Neural cell (in vitro differentiated cells): ENCODE measurements around the gene MAGI2. TPM values are rescaled to one million over a fixed set of nuclear protein-coding genes. Genes with fewer than 3 reads are reported as not detected.

Source experiments
- H2AFZ ChIP-seq: fragments of 200-600, 300-800 bp; sonication (generic), shearing (Covaris generic); 2 replicates; pipeline ENCODE4 v1.6.0; 2014; ENCODE audit warnings: low read depth, mild to moderate bottlenecking, antibody characterized with exemption, low read length, moderate library complexity
- H3F3A ChIP-seq: fragments of 200-600 bp; shearing (Covaris generic); 2 replicates; pipeline ENCODE4 v1.6.1; 2016; ENCODE audit warnings: mild to moderate bottlenecking, moderate library complexity, mixed read lengths, antibody characterized with exemption, low read length; ENCODE audit not compliant: insufficient read depth, poor library complexity, severe bottlenecking
- H3K27ac ChIP-seq: fragments of 200-600, 300-800 bp; sonication (generic), shearing (Covaris generic); 2 replicates; pipeline ENCODE4 v1.5.1; 2014; ENCODE audit warnings: mild to moderate bottlenecking, low read length, moderate library complexity
- H3K27me3 ChIP-seq: fragments of 300-800, 200-600 bp; sonication (generic), shearing (Covaris generic); 2 replicates; pipeline ENCODE4 v1.6.0; 2014; ENCODE audit warnings: mild to moderate bottlenecking, low read depth, low read length, moderate library complexity; ENCODE audit not compliant: insufficient read depth
- H3K36me3 ChIP-seq: fragments of 300-800, 200-600 bp; sonication (generic), shearing (Covaris generic); 2 replicates; pipeline ENCODE4 v1.5.1; 2014; ENCODE audit warnings: mild to moderate bottlenecking, antibody characterized with exemption, low read length, moderate library complexity; ENCODE audit not compliant: insufficient read depth
- H3K4me2 ChIP-seq: fragments of 300-800, 200-600 bp; sonication (generic), shearing (Covaris generic); 2 replicates; pipeline ENCODE4 v1.6.0; 2014; ENCODE audit warnings: mild to moderate bottlenecking, low read length
- H3K4me3 ChIP-seq: fragments of 300-800, 200-600 bp; sonication (generic), shearing (Covaris generic); 2 replicates; pipeline ENCODE4 v1.5.1; 2014; ENCODE audit warnings: mild to moderate bottlenecking, low read length, moderate library complexity
- H3K79me2 ChIP-seq: fragments of 200-600 bp; shearing (Covaris generic); replicated peaks from 2 replicates; pipeline ENCODE4 v1.6.0; 2014; ENCODE audit warnings: mild to moderate bottlenecking, low read length, moderate library complexity; ENCODE audit not compliant: insufficient read depth
- H3K9ac ChIP-seq: fragments of 300-800, 200-600 bp; sonication (generic), shearing (Covaris generic); 2 replicates; pipeline ENCODE4 v1.6.1; 2016; ENCODE audit warnings: mild to moderate bottlenecking, low read length, mixed read lengths
- H3K9me2 ChIP-seq: fragments of 200-600 bp; shearing (Covaris generic); 2 replicates; pipeline ENCODE4 v1.6.1; 2016; ENCODE audit warnings: mild to moderate bottlenecking, low read length, mixed read lengths; ENCODE audit not compliant: insufficient read depth
- H3K9me3 ChIP-seq: fragments of 200-600, 300-800 bp; sonication (generic), shearing (Covaris generic); 2 replicates; pipeline ENCODE4 v1.6.1; 2016; ENCODE audit warnings: mild to moderate bottlenecking, mixed run types, low read length, moderate library complexity, mixed read lengths
- H4K20me1 ChIP-seq: fragments of 200-600 bp; shearing (Covaris generic); 2 replicates; pipeline ENCODE4 v1.6.1; 2016; ENCODE audit warnings: mild to moderate bottlenecking, mixed run types; ENCODE audit not compliant: insufficient read depth
- EP300 ChIP-seq: fragments of 450-650 bp; conservative IDR thresholded peaks from 2 replicates; pipeline ENCODE4 v1.6.1; 2014; ENCODE audit warnings: antibody characterized with exemption, mild to moderate bottlenecking, moderate library complexity; ENCODE audit not compliant: poor library complexity, severe bottlenecking
- EZH2 ChIP-seq: fragments of 200-600, 300-800 bp; shearing (Covaris generic), sonication (generic); IDR thresholded peaks from 2 replicates; pipeline ENCODE4 v1.6.1; 2014; ENCODE audit warnings: antibody characterized with exemption, low read length, borderline replicate concordance, mild to moderate bottlenecking; ENCODE audit not compliant: insufficient read depth, poor library complexity, severe bottlenecking
- MXI1 ChIP-seq: fragments of 450-650 bp; conservative IDR thresholded peaks from 2 replicates; pipeline ENCODE4 v1.6.1; 2014; ENCODE audit warnings: antibody characterized with exemption, mild to moderate bottlenecking; ENCODE audit not compliant: poor library complexity, severe bottlenecking
- POLR2AphosphoS5 ChIP-seq: IDR thresholded peaks from 2 replicates; pipeline ENCODE4 v1.6.1; 2012
- RAD21 ChIP-seq: fragments of 450-650 bp; conservative IDR thresholded peaks from 2 replicates; pipeline ENCODE4 v1.6.1; 2014; ENCODE audit warnings: antibody characterized with exemption, mild to moderate bottlenecking, moderate library complexity
- SMC3 ChIP-seq: fragments of 450-650 bp; conservative IDR thresholded peaks from 2 replicates; pipeline ENCODE4 v1.6.1; 2014; ENCODE audit warnings: antibody characterized with exemption, mild to moderate bottlenecking, moderate library complexity; ENCODE audit not compliant: poor library complexity
- TAF1 ChIP-seq: IDR thresholded peaks from 2 replicates; pipeline ENCODE4 v1.6.1; 2012; ENCODE audit warnings: low read depth
- polyA plus RNA-seq: library from polyadenylated mRNA; depleted of rRNA; stranded (reverse); fragments of >200 nt; gene quantifications from 2 replicates; pipeline ENCODE4 v1.2.3, GENCODE V29; 2014
- TF ChIP-seq, protein P1 (sequence below): fragments of 450-650 bp; IDR thresholded peaks from 2 replicates; pipeline ENCODE4 v1.5.1; 2014; ENCODE audit warnings: antibody characterized with exemption, mild to moderate bottlenecking, moderate library complexity; ENCODE audit not compliant: poor library complexity, severe bottlenecking
- TF ChIP-seq, protein P2 (sequence below): IDR thresholded peaks from 2 replicates; pipeline ENCODE4 v1.6.1; 2012; ENCODE audit warnings: borderline replicate concordance

MAGI2 gene
- polyA plus RNA-seq, 1 donor from 2014 or later = 19.3 TPM

GRCh38 chr7:78704504-78704903 lies 749.0 kb downstream of the MAGI2 start (continued):
- TF ChIP-seq EP300 = no peak

DNA sequence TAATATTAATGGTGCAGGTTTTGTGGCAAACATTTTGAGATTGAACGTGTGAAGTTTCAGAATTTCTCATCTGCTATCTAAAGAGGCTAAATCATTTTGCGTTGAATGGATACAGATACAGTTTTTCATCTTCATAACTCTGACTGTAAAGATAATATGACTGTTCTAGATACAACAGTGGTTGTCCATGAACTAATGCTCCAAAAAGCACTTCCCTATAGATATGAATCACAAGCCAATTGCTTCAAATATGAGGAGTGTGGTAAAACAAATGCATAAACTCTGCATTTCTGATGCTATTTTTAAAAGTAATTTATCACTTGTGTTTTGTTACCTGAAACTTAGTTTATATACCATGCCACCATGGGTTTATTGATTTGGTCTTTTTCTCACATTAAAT lies 750.1 kb downstream of the MAGI2 start:
- Histone ChIP-seq H3K27me3 (no peaks in the 10 kb centered on the region), H2AFZ (no peak overlapping the region), H3K9me2 (no peaks in the 10 kb centered on the region), H3K9ac (no peak overlapping the region), H3F3A (no peaks in the 10 kb centered on the region), H3K4me3 (no peak overlapping the region), H3K27ac (no peak overlapping the region), H3K4me2 (no peak overlapping the region), H3K36me3 (no peaks in the 10 kb centered on the region), H4K20me1 (peaks cover 3% of the 10 kb centered on the region), H3K9me3 (no peaks in the 10 kb centered on the region), H3K79me2 (peaks cover 4% of the 10 kb centered on the region)
- TF ChIP-seq TAF1 (no peak), EZH2 (no peak), POLR2AphosphoS5 (no peak), RAD21 (no peak), MXI1 (no peak), EP300 (no peak), SMC3 (no peak)
- TF ChIP-seq, protein P1, sequence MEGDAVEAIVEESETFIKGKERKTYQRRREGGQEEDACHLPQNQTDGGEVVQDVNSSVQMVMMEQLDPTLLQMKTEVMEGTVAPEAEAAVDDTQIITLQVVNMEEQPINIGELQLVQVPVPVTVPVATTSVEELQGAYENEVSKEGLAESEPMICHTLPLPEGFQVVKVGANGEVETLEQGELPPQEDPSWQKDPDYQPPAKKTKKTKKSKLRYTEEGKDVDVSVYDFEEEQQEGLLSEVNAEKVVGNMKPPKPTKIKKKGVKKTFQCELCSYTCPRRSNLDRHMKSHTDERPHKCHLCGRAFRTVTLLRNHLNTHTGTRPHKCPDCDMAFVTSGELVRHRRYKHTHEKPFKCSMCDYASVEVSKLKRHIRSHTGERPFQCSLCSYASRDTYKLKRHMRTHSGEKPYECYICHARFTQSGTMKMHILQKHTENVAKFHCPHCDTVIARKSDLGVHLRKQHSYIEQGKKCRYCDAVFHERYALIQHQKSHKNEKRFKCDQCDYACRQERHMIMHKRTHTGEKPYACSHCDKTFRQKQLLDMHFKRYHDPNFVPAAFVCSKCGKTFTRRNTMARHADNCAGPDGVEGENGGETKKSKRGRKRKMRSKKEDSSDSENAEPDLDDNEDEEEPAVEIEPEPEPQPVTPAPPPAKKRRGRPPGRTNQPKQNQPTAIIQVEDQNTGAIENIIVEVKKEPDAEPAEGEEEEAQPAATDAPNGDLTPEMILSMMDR = no peak
- TF ChIP-seq, protein P2, sequence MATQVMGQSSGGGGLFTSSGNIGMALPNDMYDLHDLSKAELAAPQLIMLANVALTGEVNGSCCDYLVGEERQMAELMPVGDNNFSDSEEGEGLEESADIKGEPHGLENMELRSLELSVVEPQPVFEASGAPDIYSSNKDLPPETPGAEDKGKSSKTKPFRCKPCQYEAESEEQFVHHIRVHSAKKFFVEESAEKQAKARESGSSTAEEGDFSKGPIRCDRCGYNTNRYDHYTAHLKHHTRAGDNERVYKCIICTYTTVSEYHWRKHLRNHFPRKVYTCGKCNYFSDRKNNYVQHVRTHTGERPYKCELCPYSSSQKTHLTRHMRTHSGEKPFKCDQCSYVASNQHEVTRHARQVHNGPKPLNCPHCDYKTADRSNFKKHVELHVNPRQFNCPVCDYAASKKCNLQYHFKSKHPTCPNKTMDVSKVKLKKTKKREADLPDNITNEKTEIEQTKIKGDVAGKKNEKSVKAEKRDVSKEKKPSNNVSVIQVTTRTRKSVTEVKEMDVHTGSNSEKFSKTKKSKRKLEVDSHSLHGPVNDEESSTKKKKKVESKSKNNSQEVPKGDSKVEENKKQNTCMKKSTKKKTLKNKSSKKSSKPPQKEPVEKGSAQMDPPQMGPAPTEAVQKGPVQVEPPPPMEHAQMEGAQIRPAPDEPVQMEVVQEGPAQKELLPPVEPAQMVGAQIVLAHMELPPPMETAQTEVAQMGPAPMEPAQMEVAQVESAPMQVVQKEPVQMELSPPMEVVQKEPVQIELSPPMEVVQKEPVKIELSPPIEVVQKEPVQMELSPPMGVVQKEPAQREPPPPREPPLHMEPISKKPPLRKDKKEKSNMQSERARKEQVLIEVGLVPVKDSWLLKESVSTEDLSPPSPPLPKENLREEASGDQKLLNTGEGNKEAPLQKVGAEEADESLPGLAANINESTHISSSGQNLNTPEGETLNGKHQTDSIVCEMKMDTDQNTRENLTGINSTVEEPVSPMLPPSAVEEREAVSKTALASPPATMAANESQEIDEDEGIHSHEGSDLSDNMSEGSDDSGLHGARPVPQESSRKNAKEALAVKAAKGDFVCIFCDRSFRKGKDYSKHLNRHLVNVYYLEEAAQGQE = no peak

GRCh38 chr7:78702770-78703169 lies 750.7 kb downstream of the MAGI2 start:
- Histone ChIP-seq H3K9me2 (no peaks in the 10 kb centered on the region), H3K9ac (no peak overlapping the region), H3K4me2 (no peak overlapping the region), H3F3A (no peaks in the 10 kb centered on the region), H2AFZ (no peak overlapping the region), H3K79me2 (peaks cover 4% of the 10 kb centered on the region), H3K27ac (no peak overlapping the region), H4K20me1 (peaks cover 3% of the 10 kb centered on the region), H3K27me3 (no peaks in the 10 kb centered on the region), H3K9me3 (no peaks in the 10 kb centered on the region), H3K36me3 (no peaks in the 10 kb centered on the region), H3K4me3 (no peak overlapping the region)
- TF ChIP-seq SMC3 (no peak), POLR2AphosphoS5 (no peak), EZH2 (no peak), MXI1 (no peak)
- TF ChIP-seq, protein P1 = no peak
